Thoracic aorta (tissue), 2 donors: ENCODE results near the gene NENF. TPM values are rescaled to one million over a fixed set of nuclear protein-coding genes. Genes with fewer than 3 reads are reported as not detected.

Source experiments
- ATAC-seq: fragments of 150-250 bp; one replicate; pipeline ENCODE4 v1.8.0; 2017; ENCODE audit warnings: low read depth; ENCODE audit not compliant: insufficient number of reproducible peaks, low FRiP score
- DNase-seq: peaks from one replicate; pipeline ENCODE4 v3.0.0-alpha.2; 2020; ENCODE audit warnings: low spot score
- H3K27ac ChIP-seq, 2 donors: fragments of 200-600 bp; sonication (generic); 1 replicate in 1 of 2; 2 replicates in 1 of 2; pipeline ENCODE4 v1.5.1; 2016; ENCODE audit warnings: mild to moderate bottlenecking in 2 of 2, moderate library complexity in 2 of 2
- H3K27me3 ChIP-seq: fragments of 200-600 bp; sonication (generic); replicated peaks from 2 replicates; pipeline ENCODE4 v1.6.0; 2016; ENCODE audit warnings: mild to moderate bottlenecking; ENCODE audit not compliant: insufficient read depth
- H3K36me3 ChIP-seq: fragments of 200-600 bp; sonication (generic); one replicate; pipeline ENCODE4 v1.5.1; 2016
- H3K4me1 ChIP-seq, 2 donors: fragments of 200-600 bp; sonication (generic); 1 replicate in 1 of 2; 2 replicates in 1 of 2; pipeline versions ENCODE4 v1.5.1 to v1.6.0; 2016; ENCODE audit warnings: low read depth in 2 of 2, mild to moderate bottlenecking in 1 of 2; ENCODE audit not compliant: control insufficient read depth in 1 of 2
- H3K4me3 ChIP-seq: fragments of 200-600 bp; sonication (generic); 2 replicates; pipeline ENCODE4 v1.5.1; 2016; ENCODE audit warnings: mild to moderate bottlenecking
- H3K9me3 ChIP-seq: fragments of 200-600 bp; sonication (generic); 2 replicates; pipeline ENCODE4 v1.5.1; 2016
- total RNA-seq, 2 donors: library from RNA; depleted of rRNA; stranded (reverse); fragments of >200 nt; gene quantifications; one replicate each; pipeline versions ENCODE4 v1.1.0 to v1.2.3, GENCODE V29; 2016
- TF ChIP-seq, protein P1 (sequence below): fragments of 200-600 bp; sonication (generic); IDR thresholded peaks from one replicate; pipeline ENCODE4 v1.5.1; 2019; ENCODE audit warnings: antibody characterized with exemption

NENF gene
- total RNA-seq, 2 donors from 2014 or later = 122 to 152 TPM

- Histone ChIP-seq H3K27me3 (no peaks in the 10 kb centered on the region), H3K36me3 (no peaks in the 10 kb centered on the region), H3K4me1 (peaks cover 13 to 49% of the 10 kb centered on the region in 2 donors), H3K4me3 (no peak overlapping the region), H3K9me3 (no peaks in the 10 kb centered on the region), H3K27ac (peak overlapping the region; percentile 88 to 90)
- TF ChIP-seq, protein P1, sequence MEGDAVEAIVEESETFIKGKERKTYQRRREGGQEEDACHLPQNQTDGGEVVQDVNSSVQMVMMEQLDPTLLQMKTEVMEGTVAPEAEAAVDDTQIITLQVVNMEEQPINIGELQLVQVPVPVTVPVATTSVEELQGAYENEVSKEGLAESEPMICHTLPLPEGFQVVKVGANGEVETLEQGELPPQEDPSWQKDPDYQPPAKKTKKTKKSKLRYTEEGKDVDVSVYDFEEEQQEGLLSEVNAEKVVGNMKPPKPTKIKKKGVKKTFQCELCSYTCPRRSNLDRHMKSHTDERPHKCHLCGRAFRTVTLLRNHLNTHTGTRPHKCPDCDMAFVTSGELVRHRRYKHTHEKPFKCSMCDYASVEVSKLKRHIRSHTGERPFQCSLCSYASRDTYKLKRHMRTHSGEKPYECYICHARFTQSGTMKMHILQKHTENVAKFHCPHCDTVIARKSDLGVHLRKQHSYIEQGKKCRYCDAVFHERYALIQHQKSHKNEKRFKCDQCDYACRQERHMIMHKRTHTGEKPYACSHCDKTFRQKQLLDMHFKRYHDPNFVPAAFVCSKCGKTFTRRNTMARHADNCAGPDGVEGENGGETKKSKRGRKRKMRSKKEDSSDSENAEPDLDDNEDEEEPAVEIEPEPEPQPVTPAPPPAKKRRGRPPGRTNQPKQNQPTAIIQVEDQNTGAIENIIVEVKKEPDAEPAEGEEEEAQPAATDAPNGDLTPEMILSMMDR = no peak
- DNase-seq (no peak), ATAC-seq (no peak)
Measured at GRCh38 chr1:212451416-212452322, 18.9 kb downstream of the NENF start.

GRCh38 chr1:212452323-212453155 is 19.8 kb downstream of the NENF start:
- Histone ChIP-seq H3K36me3 (no peaks in the 10 kb centered on the region), H3K4me3 (no peak overlapping the region), H3K27ac (peak overlapping the region; percentile 88 to 90), H3K4me1 (peaks cover 13 to 49% of the 10 kb centered on the region in 2 donors), H3K9me3 (no peaks in the 10 kb centered on the region), H3K27me3 (no peaks in the 10 kb centered on the region)
- TF ChIP-seq, protein P1 = no peak
- ATAC-seq = peak; percentile 95
- DNase-seq = peak; percentile 73

GRCh38 chr1:212453156-212453857 is 20.6 kb downstream of the NENF start:
- ATAC-seq = no peak
- DNase-seq = no peak
- H3K27ac ChIP-seq = peak overlapping the region; percentile 88 to 90

GRCh38 chr1:212454741-212455140 is 22.0 kb downstream of the NENF start:
- H3K9me3 ChIP-seq = no peaks in the 10 kb centered on the region
- H3K4me3 ChIP-seq = no peak overlapping the region
- TF ChIP-seq, protein P1 = no peak
- peaks cover 13 to 47% of the 10 kb centered on the region in 2 donors for H3K4me1 ChIP-seq
- H3K27ac ChIP-seq = no peak overlapping the region
- DNase-seq (no peak), ATAC-seq (no peak)
- no peaks in the 10 kb centered on the region for H3K36me3 ChIP-seq
- H3K27me3 ChIP-seq = no peaks in the 10 kb centered on the region

More at GRCh38 chr1:212453156-212453857, 20.6 kb downstream of the NENF start:
- H3K27me3 ChIP-seq = no peaks in the 10 kb centered on the region
- H3K4me3 ChIP-seq = no peak overlapping the region
- H3K36me3 ChIP-seq = no peaks in the 10 kb centered on the region
- no peaks in the 10 kb centered on the region for H3K9me3 ChIP-seq
- TF ChIP-seq, protein P1 = no peak
- peaks cover 13 to 49% of the 10 kb centered on the region in 2 donors for H3K4me1 ChIP-seq
